ENCODE data around the gene NXPH1.

The NXPH1 gene

GRCh38 chr7:8601121-8601520 is 167.7 kb downstream of the NXPH1 start:
- no peak for DNase-seq

- no peak for DNase-seq
Measured at GRCh38 chr7:8605221-8605620, 171.8 kb downstream of the NXPH1 start.

DNA sequence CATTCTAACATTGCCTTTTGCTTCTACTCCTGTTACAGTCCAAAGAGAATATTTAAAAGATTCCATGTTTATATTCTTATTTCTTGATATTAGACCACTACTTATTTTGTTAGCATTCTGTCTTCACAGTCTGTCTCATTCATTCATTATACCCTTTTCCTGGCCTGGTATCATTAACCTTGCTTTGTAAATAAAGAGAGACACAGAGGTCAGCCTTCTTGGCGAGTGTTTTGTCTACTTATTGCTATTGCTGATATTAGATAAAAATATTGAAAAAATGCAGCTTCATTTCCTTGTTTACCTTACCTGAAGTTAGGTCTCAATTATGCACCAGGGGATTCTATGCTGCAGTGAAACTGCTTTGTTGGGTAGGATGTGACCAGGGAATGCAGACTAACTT is 179.2 kb downstream of the NXPH1 start:
- DNase-seq, result no peak

- DNase-seq, result no peak
Measured at GRCh38 chr7:8613191-8613590, 179.8 kb downstream of the NXPH1 start.

- DNase-seq, result no peak
Measured at GRCh38 chr7:8615019-8615418, 181.6 kb downstream of the NXPH1 start.

GRCh38 chr7:8618441-8619070 is 185.1 kb downstream of the NXPH1 start:
- DNase-seq, result no peak

DNA sequence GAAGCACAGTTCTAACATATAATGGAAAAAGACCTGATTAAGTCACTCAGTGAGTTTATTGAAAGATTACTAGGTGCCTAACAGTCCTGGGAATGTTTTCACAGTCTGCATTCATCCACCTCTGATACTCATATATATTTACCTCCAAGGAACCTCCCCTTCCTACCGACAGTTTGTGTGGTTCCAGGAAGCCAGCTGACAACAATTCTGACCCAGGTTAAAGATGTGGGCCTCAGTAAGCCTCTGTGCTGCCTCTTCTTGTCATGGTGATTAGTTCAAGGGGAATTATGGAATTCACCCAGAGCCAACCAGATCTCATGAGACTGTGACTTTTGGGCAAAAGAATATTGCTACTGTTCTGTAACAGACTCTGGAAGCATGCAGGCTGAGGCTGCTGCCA is 186.8 kb downstream of the NXPH1 start:
- DNase-seq, result no peak

DNA sequence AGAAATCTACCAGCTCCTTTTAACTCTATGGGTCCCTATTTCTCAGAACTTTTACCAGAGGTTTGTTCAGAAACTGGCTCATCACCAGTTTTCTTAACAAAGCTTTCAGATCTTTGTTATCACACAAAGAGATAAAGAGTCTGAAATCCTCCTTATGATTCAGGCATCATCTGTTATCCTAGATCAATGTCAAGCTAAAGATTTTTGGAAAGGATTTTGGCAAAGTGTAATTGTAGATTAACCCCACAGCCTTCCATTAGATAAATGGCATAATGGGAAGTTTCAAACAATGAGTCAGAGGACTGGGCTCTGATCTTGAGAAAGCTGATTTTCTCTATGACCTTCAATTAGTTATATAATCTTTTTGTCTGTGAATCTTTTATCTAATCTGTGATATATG is 192.2 kb downstream of the NXPH1 start:
- DNase-seq, result no peak

- no peak for DNase-seq
Measured at GRCh38 chr7:8627325-8627724, 193.9 kb downstream of the NXPH1 start.

- DNase-seq, result no peak
Measured at GRCh38 chr7:8628656-8629055, 195.2 kb downstream of the NXPH1 start.

- no peak for DNase-seq
Measured at GRCh38 chr7:8629504-8629903, 196.1 kb downstream of the NXPH1 start.

DNA sequence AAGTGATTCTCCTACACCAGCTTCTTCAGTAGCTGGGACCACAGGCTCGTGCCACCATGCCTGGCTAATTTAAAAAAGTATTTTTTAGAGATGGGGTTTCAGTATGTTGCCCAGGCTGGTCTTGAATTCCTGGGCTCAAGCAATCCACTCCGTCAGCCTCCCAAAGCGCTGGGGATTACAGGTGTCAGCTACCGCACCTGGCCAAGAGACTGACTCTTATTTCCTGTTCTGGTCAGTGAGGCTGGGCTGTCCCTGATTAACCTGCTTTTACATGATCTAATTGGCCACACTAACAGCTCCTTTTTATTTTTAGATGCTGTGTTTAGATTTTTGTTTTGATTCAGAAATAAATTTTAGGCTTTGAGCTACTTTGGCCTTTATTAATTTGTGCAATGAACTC is 203.9 kb downstream of the NXPH1 start:
- peak; percentile 36 for DNase-seq

DNA sequence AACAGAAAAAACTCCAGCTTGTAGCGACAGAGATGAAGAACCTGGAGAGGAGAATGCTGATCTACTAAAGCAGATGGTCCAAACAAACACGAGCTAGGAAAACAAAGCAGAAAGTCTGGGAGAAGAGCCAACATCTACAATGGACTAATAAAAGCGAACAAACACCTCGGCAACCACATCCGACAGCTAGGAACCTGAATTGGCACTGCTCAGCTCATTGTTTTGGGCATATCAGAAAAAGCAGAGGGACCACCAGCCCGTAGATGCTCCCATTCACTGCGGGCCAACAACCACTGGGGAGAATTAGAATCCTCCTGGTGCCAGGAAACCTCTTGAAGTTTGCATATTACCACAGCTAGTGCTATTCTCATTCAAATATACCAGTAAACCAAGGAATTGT is 204.7 kb downstream of the NXPH1 start:
- peak; percentile 97 for DNase-seq

- DNase-seq, result peak; percentile 8
Measured at GRCh38 chr7:8639668-8640067, 206.3 kb downstream of the NXPH1 start.

DNA sequence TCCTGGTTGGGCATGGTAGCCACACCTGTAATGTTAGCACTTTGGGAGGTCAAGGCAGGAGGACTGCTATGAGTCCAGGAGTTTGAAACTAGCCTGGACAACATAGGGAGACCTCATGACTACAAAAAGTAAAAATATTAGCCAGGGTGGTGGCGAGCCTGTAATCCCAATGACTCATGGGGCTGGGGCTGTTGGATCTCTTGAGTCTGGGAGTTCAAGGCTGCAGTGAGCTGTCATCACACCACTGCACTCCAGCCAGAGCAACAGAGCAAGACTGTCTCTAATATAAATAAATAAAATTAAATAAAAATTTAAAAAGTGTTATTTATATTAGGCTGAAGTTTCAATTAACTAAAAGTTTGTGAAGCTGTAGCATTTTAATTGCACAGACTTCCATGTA is 207.3 kb downstream of the NXPH1 start:
- no peak for DNase-seq

DNA sequence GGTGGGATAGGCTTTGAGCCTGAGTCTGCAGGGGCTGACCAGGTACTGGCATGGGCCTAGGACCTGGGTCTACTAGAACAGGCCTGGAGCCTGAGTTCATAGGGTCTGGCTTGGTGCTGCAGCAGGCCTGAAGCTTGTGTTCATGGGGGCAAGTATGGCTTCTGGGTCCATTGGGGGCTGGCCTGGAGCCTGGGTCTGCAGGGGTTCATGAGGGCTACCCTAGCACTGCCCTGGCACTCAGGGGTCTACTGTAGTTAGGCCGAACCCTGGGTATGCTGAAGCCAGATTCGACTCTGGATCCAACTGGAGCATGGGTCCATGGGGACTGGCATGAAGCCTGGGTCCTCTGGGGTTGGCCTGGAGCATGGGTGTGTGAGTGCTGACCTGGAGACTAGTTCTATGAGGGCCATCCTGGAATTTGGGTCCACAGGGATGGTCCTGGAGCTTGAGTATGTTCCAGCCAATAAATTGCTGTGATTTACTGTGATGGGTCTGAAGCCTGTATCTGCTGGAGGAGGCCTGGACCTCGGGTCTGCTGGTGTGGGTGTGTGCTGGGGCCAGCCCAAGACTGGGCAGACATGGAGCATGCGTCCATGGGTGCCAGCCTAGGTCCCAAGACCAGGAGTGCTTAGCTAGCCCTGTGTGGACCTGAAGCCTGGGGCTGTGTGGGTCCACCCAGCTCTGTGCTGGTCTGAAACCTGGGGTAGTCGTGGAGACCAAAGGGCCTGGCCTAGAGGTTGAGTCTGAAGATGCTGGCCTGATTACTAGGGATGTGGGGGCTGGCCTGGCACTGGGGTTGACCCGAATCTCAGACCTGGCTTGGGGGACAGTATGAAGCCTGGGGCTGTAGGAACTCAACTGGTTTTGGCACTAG is 235.5 kb downstream of the NXPH1 start:
- no peak for DNase-seq

GRCh38 chr7:8669501-8669851 is 236.1 kb downstream of the NXPH1 start:
- no peak for DNase-seq

- DNase-seq, result no peak
Measured at GRCh38 chr7:8684426-8684825, 251.0 kb downstream of the NXPH1 start.

DNA sequence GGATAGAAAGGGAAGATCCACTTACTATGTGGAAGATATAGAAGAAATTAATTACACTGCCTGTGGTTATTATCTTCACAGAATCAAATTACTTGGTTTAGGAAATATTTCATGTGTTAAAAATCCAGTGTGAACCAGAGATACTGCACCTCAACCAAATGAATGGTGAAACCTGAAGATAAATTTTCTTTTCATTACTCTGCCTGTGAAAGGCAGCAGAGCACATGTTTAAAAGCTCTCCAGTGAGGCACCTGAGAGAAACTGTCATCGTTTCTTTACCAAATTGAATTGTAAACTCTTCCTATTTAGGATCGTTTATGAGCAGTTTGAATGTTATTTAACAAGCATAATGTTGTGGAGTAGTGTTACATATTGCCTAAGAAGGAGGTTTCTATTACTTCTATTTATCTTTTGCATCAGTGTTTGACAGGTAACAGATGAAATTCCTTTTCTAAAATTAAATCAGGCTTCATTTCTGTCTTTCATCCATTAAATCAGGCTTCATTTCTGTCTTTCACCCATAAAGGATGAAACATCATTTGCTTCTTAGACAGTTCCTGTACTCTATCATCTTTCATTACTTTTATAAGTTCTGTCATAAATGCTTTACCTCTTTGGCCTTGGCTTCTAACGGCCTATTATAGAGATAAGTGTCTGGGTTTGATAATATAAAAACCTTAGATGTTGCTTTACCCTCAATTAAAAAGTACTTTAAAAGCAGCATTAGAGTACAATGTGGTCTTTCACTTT is 266.6 kb downstream of the NXPH1 start:
- DNase-seq, result no peak

DNA sequence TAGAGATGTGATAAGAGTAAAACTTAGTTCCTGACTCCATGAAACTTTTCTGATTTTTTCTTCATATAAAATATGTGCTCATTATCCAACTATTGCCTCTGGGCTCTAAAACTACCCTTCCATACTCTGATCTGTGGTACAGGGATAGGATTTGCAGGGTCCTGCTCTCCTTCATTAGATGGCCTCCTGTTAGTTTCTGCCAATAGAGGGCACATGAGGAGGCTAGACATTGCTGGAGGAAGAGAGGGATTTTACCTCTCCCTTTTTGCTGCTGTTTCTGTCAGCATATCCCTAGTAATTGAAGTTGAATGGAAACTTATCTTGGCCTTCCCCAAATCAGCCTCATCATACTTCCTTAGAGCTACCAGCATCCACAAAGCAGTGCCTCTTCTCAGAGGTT is 269.4 kb downstream of the NXPH1 start:
- DNase-seq, result no peak

DNA sequence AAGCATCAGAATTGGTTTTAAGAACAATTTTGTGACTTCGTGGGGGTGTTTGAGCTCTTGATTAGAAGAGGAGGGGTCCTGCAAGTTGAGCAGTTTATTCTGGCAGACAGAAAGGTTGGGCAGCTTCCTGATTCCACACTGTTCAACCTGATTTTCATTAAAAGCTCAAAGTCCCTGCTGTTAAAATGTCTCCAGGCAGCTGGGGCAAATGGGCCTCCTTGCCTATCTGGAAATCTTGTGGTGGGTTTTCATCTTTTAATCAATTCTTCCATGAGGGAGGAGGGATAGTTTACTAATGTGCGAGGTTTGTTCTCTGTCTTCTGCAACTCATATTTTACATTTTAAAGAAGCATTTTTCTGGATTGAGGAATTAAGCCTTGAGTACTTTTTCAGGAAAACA is 276.7 kb downstream of the NXPH1 start:
- DNase-seq, result no peak

GRCh38 chr7:8714791-8715190 is 281.4 kb downstream of the NXPH1 start:
- no peak for DNase-seq

- peak; percentile 80 for DNase-seq
Measured at GRCh38 chr7:8719102-8719501, 285.7 kb downstream of the NXPH1 start.

Measured in NCI-H510A treated with DMSO at 0.1 percent for 48 hours (cell line).